NCI-H748 (cell line): ENCODE results near the gene CNDP2.
"Not testable (repeated sequence)": the region's sequence is repeated elsewhere in the genome, so short reads cannot be mapped to it uniquely, and the experiment has no call there.

Source experiments
- DNase-seq: peaks from one replicate; lab custom pipeline; 2025; ENCODE audit not compliant: unreplicated experiment; lab: John Stamatoyannopoulos, UW

CNDP2 gene

DNA sequence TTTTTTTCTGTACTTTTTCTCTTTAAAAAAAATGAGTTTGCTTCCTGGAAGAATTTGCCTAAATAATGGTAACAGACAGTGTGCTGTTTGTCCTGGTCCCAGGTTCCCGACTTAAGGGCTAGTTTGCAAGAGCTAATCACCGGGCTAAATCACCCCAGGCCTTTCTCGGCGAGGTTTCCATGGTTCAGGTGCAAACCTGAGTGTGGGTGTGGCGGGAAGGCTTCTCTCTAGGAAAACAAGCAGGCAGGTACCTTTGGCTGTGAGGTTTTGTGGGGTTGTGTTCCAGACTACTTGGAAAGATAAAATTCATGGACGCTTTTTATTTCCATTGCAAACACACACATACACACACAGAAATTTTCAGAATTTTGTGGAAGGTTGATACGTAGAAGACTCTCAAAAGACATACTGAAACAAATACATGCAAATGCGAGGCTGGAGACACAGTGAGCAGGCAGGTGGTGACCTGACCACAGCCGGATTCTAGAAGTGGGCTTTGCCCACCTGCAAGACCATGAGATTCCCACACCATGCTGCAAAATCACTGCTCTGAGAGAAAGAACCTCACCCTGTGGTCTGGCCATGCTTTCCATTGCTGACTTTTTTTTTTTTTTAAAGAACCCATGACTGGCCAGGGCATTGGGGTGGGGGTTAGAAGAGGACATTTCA lies 39.0 kb downstream of the CNDP2 start:
- peak; percentile 30 for DNase-seq

DNA sequence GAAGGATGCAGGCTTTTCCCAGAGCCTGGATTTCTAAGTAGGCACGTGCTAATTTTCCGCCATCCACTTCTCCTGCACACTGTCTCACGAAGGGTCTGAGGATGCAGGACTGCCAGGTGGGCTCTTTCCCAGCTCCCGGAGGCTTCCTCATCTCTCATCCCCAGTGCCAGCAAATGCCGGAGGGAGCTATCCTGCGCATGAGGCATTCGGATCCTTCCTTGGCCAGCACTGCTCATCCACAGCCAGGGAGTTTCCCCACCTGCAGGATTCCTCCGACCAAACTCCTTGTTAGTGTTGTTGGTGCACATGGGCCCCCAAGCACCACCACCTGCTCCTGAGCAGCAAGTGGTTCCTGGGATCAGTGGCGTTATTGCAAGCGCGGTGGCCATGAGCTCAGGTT lies 43.1 kb downstream of the CNDP2 start:
- no peak for DNase-seq

DNA sequence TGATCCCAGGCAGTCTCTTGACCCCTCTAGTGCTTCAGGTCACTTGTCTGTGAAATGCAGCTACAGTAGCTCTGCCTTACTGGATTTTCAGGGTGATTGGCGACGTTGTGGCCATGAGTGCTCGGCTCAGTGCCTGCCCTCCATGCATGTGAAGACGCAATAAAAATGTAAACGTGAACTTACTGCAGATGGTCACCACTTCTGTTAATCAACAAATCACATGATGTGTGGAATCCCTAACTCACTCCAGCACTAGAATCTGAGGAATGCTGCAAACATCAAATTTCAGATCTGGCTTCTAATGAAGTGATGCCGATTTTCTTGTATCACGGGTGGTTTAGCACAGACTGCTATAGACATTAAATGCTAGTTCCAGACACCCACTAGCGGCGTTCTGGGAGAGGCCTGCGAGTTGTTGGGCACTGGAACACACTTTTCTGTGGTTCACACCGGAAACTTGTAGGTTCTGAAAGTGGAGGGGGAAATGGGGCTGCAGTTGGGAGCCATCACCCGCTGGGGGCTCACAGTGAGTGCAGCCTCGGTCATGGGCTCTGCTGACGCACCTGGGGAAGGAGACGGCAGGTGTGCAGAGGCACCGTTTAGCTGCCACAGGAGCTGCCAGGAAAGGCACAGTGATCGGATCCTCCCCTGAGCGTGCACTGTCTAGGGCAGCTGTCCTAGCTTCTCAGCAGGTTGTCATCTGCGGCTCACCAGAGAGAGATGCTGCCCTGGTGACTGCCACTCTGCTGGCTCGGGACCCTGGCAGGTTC lies 44.7 kb downstream of the CNDP2 start:
- no peak for DNase-seq

DNA sequence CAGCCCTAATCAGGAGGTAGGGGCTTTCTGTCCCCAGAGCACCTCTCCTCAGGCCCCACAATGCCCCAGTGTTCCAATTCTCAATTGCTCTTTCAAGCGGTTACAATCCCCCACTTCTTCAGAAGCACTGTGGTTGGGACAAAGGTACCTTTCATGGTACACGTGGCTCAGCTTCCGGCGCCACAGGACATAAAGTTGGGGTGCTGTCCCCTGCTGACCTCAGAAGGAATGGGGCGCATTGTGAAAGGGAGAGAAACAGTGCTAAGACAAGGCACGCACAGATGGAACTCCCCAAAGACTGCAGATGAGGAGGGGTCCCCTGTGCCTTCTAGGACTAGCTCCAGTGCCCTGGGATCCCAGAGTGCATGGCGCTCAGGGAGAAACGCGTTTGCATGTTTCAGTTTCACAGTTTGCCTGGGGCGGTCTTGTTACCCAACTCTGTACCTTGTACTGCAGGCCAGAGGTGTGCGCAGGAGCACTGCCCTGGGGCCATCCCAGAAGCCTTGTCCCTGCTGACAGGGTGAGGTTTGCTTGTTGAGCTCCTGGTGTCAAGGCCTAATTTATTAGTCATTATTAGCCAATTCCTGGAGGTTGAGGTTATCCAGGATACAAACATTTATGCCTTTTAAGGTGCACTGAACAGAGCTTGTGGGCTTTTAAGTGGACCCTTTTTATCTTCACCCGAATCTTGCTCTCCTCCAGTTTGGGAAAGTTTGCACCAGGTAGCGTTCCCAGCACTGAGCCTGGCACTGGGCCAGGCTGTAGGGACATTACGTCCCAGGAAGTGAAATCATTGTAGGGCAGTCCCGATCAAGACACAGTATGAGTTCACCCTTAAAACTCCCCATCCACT lies 45.8 kb downstream of the CNDP2 start:
- no peak for DNase-seq

DNA sequence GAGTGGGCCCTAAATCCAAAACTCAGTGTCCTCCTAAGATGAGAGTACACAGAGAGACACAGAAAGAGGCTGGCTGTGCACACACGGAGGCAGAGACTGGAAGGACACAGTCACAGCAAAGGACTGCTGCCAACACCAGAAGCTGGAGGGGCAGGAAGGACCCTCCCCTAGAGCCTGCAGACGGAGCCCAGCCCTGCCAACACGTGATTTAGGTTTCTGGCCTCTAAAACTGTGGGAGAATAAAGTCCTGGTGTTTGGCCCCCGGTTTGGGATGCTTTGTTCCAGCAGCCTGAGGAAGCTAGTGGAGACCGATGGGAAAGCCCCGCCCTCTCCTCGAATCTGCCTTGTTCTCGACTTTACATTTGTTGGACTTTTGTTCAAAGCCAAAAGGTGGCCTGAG lies 48.7 kb downstream of the CNDP2 start:
- no peak for DNase-seq

DNA sequence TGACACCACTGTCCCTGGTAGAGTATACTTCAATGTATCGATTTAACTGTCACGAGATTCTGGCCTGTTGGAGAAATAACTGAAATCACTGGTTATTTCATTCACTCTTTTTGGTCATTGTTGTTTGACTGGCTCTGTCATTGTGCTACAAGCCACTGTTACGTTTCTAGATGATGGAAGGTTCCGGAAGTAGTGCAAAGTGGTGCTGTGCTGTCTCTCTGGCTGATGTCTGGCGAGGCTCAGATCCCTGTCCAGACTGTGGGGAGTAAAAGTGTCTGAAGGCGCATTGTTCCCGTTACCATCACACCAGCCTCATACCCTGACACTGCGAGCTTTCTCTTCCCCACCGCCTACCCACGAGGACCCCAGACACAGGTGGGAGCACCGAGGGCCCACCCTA lies 49.8 kb downstream of the CNDP2 start:
- no peak for DNase-seq

DNA sequence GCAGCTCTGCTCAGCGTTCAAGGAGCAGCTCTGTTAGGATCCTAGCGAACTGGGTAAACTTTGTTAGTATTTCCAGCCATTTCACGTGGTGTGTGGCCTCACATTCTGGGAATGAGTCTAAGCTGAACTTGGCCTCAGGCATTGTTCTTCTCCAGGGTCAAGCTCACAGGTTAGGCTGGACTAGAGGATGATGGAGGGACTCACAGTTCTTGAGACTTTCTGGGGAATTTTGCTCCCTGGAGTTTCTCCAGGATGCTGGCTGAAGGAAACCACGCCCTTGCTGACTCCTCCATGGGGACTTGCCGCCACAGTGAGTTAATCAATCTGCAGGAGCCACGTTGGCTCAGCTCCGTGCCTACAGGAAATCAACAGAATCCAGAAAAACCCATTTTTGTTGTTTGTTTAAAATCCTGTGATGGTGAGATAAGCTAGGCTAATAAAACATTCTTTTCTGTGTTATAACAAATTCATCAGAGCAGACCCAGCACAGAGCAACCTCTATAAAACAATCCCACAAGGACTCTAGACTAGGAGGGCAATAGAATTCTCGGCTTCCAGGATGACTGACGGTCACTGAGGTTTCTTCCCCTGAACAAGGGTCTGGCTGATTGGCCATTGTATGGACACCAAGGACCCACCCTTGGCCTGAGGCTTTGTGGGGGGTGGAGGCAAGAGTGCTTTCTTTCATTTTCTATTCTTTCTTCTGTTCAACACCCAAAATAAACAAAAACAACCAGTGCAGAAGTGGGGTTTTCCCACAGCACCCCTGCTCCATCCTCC lies 50.8 kb downstream of the CNDP2 start:
- DNase-seq = no peak

DNA sequence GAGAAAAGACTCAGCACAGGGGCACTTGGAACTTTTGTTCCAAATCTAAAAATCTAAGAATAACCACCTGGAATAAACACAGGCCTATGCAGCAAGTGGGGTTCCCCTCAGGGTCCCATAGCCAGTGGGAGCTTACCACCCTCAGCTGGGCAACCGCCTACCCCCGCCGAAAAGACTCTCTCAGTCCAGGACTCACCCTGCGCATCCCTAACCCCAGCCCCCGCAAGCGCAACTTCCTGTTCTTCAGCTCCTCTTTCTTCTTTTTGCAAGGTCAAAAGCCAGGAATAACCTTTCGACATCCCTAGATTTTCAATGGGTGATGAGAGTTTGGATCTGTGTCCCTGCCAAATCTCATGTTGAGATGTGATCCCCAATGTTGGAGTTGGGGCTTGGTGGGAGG lies 51.7 kb downstream of the CNDP2 start:
- DNase-seq = no peak

DNA sequence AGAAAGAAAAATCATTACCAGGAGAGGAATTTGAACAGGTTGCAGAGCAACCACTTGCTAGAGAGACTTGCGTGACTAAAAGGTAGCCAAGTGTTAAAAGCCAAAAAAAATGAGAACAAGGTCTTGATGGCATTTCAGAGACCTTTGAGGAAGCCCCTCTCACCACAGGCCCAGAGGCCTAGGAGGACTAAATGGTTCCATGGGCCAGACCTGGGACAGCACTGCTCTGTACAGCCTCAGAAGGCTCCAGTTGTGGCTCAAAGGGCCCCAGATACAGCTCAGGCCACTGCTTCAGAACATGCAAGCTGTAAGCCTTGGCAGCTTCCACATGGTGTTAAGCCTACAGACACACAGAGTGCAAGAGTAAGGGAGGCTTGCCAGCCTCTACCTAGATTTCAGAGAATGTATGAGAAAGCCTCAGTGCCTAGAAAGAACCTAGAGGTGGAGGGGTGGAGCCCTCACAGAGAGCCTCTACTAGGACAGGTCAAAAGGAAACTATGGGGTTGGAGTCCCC lies 53.5 kb downstream of the CNDP2 start:
- DNase-seq = no peak

DNA sequence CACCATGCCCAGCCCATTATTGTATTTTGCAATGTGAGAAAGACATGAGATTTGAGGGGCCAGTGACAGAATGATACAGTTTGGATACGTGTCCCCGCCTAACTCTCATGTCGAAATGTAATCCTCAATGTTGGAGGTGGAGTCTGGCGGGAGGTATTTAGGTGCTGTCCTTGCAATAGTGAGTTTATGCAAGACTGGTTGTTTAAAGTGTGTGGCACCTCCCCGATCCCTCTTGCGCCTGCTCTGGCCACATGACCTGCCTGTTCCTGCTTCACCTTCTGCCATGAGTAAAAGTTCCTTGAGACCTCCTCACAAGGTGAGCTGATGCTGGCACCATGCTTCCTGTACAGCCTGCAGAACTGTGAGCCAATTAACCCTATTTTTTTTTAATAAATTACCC lies 54.7 kb downstream of the CNDP2 start:
- no peak for DNase-seq

DNA sequence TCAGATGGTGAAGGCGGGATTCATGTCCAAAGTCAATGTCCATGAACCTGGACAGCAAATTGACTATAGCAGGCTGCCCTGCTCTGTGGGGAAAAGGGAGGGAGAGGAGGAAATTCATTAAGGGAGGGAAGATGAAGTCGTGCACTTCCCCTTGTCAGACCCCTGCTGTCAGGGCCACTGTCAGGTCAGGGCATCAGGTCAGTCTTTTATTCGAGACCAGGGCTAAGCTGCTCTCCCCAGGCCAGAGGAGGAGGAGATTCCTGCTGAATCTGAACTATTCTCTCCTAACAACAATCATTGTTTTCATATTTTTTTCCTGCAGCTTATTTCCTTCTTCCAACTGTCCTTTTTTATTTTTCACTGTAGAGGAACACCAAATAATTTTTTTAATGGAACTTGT lies 55.3 kb downstream of the CNDP2 start:
- DNase-seq = no peak

DNA sequence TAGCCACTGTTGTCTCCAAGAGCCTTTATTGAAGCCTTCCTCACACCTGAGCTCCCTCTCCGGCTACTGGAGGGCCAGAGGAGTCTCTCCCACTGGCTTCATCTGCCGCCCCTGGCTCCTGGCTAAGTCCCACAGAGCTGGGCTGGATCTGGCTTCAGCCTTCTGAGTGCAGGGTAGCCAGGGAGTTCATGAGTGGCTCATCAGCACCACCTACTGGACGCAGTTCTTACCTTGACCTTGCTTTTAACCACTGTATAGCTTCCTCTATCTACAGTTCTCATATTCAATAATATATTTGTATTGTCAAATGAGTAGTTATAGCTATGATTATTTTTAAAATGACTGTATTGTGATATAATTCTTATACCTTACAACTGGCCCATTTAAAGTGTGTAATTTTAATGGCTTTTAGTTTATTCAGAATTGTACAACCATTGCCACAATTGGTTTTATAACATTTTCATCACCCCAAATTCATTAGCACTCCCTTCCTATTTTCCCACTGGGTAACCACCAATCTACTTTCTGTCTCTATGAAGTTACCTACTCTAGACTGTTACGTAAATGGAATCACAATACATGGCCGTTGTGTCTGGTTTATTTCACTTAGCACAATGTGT lies 55.9 kb downstream of the CNDP2 start:
- DNase-seq = peak; percentile 86

DNA sequence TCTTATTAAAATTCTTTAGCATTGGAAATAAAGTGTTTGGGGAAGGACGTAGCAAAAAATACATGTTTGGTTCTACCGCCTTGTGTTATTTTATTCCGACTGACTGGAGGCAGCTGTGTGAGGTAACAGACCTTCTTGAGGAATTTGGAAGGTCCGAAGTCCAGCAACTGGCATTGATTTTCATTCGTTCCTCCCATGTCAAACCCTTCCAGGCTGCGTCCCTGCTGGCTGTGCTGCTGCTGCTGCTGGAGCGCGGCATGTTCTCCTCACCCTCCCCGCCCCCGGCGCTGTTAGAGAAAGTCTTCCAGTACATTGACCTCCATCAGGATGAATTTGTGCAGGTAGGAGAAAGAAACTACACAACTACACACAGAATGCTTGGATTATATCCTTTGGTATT lies 60.0 kb downstream of the CNDP2 start:
- no peak for DNase-seq

DNA sequence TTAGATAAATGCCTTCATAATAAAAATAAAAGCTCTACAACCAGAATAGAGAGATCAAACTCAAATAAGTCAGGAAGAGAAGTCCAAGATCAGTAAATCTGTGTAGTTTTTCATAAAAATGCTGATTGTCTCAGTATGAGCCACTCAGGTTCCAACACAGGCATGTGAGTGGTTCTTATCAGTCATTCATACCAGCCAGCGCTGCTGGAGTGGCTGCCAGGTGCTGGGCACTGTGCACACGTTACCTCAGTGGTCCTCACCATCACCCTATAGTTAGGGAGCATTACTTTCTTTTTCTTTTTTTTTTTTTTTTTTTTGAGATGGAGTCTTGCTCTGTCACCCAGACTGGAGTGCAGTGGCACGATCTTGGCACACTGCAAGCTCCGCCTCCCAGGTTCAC lies 61.9 kb downstream of the CNDP2 start:
- no peak for DNase-seq

DNA sequence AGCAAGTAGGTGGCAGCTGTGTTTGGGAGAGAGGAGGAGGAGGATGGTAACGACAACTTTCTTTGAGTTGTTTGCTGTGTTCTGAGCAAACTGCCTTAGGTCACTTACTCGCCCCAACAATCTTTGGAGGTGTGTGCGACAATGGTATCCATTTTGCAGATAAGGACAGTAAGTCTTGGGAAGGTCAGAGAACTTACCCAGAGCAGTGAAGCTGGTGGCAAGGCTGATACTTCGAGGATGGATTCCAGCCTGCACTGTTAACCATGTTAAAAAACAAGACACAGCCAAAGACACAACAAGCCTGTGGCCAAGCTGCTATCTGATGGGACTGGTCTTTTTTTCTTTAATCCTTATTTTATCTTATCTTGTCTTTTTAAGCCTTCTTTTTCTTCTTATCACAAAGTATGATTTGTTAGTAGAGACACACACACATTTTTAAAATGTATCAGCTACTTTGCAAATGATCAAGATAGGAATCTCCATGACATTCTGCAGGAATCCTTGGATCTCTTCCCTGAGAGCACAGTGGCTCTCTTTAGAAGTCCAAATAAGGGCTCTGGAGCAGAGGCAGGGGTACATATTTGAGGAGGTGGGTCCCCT lies 66.1 kb downstream of the CNDP2 start:
- DNase-seq = no peak

DNA sequence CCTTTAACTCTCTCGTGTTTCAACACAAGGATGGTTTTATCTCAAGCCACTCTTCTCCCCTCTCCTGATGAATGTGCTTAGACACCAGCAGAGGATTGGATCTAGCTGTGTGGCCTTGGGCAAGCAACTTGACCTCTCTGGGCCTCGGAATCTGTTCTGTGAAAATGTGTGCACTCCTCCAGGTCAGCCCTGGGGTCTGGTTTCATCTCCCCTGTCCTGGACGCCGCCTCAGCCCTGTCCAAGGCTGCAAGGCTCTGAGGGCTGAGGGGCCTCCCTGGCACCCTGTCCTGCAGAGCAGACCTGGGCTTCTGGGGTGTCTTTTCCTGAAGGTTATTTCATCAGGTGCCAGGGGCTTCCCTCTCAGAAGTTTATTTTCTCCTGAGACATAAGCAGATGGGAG lies 66.6 kb downstream of the CNDP2 start:
- DNase-seq = no peak

DNA sequence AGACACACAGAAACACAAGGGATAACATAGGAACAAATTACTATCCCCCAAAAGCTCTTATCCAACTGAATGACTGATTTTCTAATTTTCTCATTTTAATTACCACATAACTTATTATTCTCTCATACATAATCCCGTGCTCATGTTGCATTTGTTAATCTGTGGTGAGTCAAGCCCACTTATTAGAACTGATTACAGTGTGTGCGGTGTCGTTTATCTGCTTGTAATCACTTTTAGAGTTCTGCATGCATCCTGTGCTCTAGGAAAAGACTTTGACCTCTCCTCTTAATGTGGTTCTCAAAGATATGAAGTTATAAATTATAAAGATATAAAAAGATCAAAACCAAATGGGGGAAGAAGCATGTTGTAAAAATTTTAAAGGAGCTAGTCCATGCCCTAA lies 67.8 kb downstream of the CNDP2 start:
- DNase-seq = no peak

DNA sequence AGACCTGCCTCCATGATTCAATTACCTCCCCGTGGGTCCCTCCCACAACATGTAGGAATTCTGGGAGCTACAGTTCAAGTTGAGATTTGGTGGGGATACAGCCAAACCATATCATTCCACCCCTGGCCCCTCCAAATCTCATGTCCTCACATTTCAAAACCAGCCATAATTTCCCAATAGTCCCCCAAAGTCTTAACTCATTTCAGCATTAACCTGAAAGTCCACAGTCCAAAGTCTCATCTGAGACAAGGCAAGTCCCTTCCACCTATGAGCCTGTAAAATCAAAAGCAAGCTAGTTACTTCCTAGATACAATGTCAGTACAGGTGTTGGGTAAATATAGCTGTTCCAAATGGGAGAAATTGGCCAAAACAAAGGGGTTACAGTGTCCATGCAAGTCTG lies 69.0 kb downstream of the CNDP2 start:
- not testable (repeated sequence) for DNase-seq

DNA sequence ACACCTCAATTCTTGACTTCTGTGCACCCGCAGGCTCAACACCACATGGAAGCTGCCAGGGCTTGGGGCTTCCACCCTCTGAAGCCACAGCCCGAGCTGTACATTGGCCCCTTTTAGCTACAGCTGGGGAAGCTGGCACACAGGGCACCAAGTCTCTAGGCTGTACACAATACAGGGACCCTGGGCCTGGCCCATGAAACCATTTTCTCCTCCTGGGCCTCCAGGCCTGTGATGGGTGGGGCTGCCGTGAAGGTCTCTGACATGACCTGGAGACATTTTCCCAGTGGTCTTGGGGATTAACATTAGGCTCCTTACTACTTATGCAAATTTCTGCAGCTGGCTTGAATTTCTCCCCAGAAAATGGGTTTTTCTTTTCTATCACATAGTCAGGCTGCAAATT lies 69.8 kb downstream of the CNDP2 start:
- not testable (repeated sequence) for DNase-seq

DNA sequence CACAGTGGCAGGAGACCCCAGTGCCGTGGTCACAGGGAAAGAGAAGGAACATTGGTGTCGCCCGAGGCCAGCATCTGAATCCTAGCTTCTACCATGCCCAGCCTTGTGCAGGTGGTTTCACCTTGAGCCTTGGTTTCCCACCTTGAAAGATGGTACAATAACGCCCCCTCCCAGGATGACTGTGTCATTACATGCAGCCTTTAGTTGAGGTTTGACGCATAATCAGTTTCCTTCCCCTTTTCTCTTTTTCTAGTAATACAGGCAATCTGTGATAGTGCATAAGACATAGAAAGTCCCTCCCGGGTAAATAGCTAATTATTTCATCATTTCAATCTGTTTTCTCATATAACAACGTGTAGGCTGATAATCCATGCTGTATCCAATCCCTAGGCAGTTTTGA lies 71.7 kb downstream of the CNDP2 start:
- no peak for DNase-seq
